HCT116 (cell line): ENCODE results near the gene FNBP1. TPM values are rescaled to one million over a fixed set of nuclear protein-coding genes. Genes with fewer than 3 reads are reported as not detected.

Experiments used
- ATAC-seq: fragments of 200-7000 bp; cut with Tn5 transposase; 2 replicates; pipeline ENCODE4 v1.9.1; 2020; ENCODE audit warnings: mild to moderate bottlenecking, moderate library complexity
- BruUV-seq: library from RNA; stranded (reverse); fragments of 400-500 nt; replicated peaks from 2 replicates; lab custom pipeline; 2021; lab: Mats Ljungman, UMichigan
- CTCF ChIA-PET: fragments of 300-600 bp; sonication (Branson Sonifier 250); formaldehyde crosslinking; loops from one replicate; lab custom pipeline; 2021; ENCODE audit warnings: antibody characterized with exemption; lab: Charles Lee
- POLR2A ChIA-PET: fragments of 300-600, 350-600 bp; sonication (Branson Sonifier 250); formaldehyde crosslinking; loops from one replicate; lab custom pipeline; 2021; ENCODE audit warnings: antibody characterized with exemption; lab: Charles Lee
- RAD21 ChIA-PET, 2 experiments: fragments of 300-600 bp; sonication (Branson Sonifier 250); formaldehyde crosslinking; loops; one replicate each; lab custom pipeline; 2023; ENCODE audit warnings: low total read pairs in 2 of 2; ENCODE audit not compliant: uncharacterized antibody in 2 of 2, unreplicated experiment in 2 of 2, low non-redundant PET in 1 of 2; lab: Charles Lee
- DNase-seq: peaks from one replicate; pipeline ENCODE4 v3.0.0-alpha.2; 2010; ENCODE audit warnings: low read depth, low spot score
- H2AFZ ChIP-seq: fragments of 200-600 bp; shearing (Covaris generic), sonication (generic); 2 replicates; pipeline ENCODE4 v1.6.1; 2017; ENCODE audit warnings: low read depth, mixed run types, mixed read lengths, antibody characterized with exemption, low read length; ENCODE audit not compliant: poor library complexity, severe bottlenecking
- H3K27ac ChIP-seq: 2 replicates; pipeline ENCODE4 v1.5.1; 2012; ENCODE audit warnings: low read depth, low read length
- H3K27me3 ChIP-seq: fragments of 200-600 bp; sonication (generic); 2 replicates; pipeline ENCODE4 v1.6.1; 2016; ENCODE audit warnings: mixed run types, low read length, mixed read lengths; ENCODE audit not compliant: insufficient read depth
- H3K36me3 ChIP-seq, 2 experiments: fragments of 200-500 bp in 1 of 2; fragments of 200-600 bp in 1 of 2; sonication (Bioruptor generic) in 1 of 2; sonication (generic) in 1 of 2; 2 replicates each; pipeline versions ENCODE4 v1.5.1 to v1.6.1; 2014 to 2016; ENCODE audit warnings: low read length in 2 of 2, inconsistent platforms in 1 of 2, mixed read lengths in 1 of 2, mixed run types in 1 of 2; ENCODE audit not compliant: insufficient read depth in 2 of 2, control insufficient read depth in 1 of 2
- H3K4me1 ChIP-seq, 2 experiments: fragments of 200-600 bp in 1 of 2; sonication (generic) in 1 of 2; 2 replicates each; pipeline versions ENCODE4 v1.5.1 to v1.6.1; 2012 to 2017; ENCODE audit warnings: low read length in 2 of 2, inconsistent platforms in 1 of 2, mild to moderate bottlenecking in 1 of 2, mixed read lengths in 1 of 2, mixed run types in 1 of 2, moderate library complexity in 1 of 2; ENCODE audit not compliant: insufficient read depth in 2 of 2, control insufficient read depth in 1 of 2
- H3K4me2 ChIP-seq: fragments of 200-600 bp; sonication (generic); 2 replicates; pipeline ENCODE4 v1.6.1; 2017; ENCODE audit warnings: mixed run types, low read length, mixed read lengths
- H3K4me3 ChIP-seq, 2 experiments: fragments of 200-600 bp in 1 of 2; sonication (generic) in 1 of 2; replicated peaks in 1 of 2; 2 replicates each; pipeline ENCODE4 v1.5.1; 2011 to 2016; ENCODE audit warnings: low read length in 2 of 2, control low read depth in 1 of 2, low read depth in 1 of 2, mild to moderate bottlenecking in 1 of 2, mixed read lengths in 1 of 2, mixed run types in 1 of 2
- H3K79me2 ChIP-seq: fragments of 200-600 bp; sonication (generic); 2 replicates; pipeline ENCODE4 v1.6.1; 2017; ENCODE audit warnings: mild to moderate bottlenecking, mixed run types, low read length, moderate library complexity, mixed read lengths; ENCODE audit not compliant: insufficient read depth
- H3K9ac ChIP-seq: fragments of 200-600 bp; sonication (generic); 2 replicates; pipeline ENCODE4 v1.6.1; 2016; ENCODE audit warnings: low read length, mixed read lengths
- H3K9me2 ChIP-seq: fragments of 200-600 bp; sonication (generic), shearing (Covaris generic); 2 replicates; pipeline ENCODE4 v1.6.1; 2017; ENCODE audit warnings: mixed run types, mild to moderate bottlenecking, moderate library complexity; ENCODE audit not compliant: insufficient read depth
- H3K9me3 ChIP-seq, 2 experiments: fragments of 200-500 bp in 1 of 2; fragments of 200-600 bp in 1 of 2; sonication (Bioruptor generic) in 1 of 2; sonication (generic) in 1 of 2; 2 replicates each; pipeline ENCODE4 v1.6.1; 2014 to 2017; ENCODE audit warnings: low read length in 2 of 2, mixed read lengths in 2 of 2, inconsistent platforms in 1 of 2, low read depth in 1 of 2, mild to moderate bottlenecking in 1 of 2, mixed run types in 1 of 2, moderate library complexity in 1 of 2; ENCODE audit not compliant: control insufficient read depth in 1 of 2, insufficient read depth in 1 of 2
- H4K20me1 ChIP-seq: fragments of 200-600 bp; sonication (generic), shearing (Covaris generic); 2 replicates; pipeline ENCODE4 v1.6.1; 2017; ENCODE audit warnings: mixed run types, mild to moderate bottlenecking, moderate library complexity; ENCODE audit not compliant: insufficient read depth
- CEBPB ChIP-seq: IDR thresholded peaks from 2 replicates; pipeline ENCODE4 v1.6.1; 2012; ENCODE audit warnings: low read depth
- ELF1 ChIP-seq: IDR thresholded peaks from 2 replicates; pipeline ENCODE4 v1.6.1; 2012; ENCODE audit warnings: low read depth, borderline replicate concordance
- JUND ChIP-seq: IDR thresholded peaks from 2 replicates; pipeline ENCODE4 v1.6.1; 2012
- MAX ChIP-seq: IDR thresholded peaks from 2 replicates; pipeline ENCODE4 v1.6.1; 2012
- POLR2AphosphoS5 ChIP-seq: IDR thresholded peaks from 2 replicates; pipeline ENCODE4 v1.6.1; 2011; ENCODE audit warnings: mild to moderate bottlenecking, low read depth, low read length, moderate library complexity
- RAD21 ChIP-seq: IDR thresholded peaks from 2 replicates; pipeline ENCODE4 v1.6.1; 2012; ENCODE audit warnings: low read depth, mild to moderate bottlenecking
- REST ChIP-seq: IDR thresholded peaks from 2 replicates; pipeline ENCODE4 v1.6.1; 2012; ENCODE audit warnings: low read depth
- SIN3A ChIP-seq: IDR thresholded peaks from 2 replicates; pipeline ENCODE4 v1.6.1; 2012; ENCODE audit warnings: low read depth
- SRF ChIP-seq: IDR thresholded peaks from 2 replicates; pipeline ENCODE4 v1.6.1; 2012; ENCODE audit warnings: low read depth
- ZBTB33 ChIP-seq: IDR thresholded peaks from 2 replicates; pipeline ENCODE4 v1.6.1; 2011; ENCODE audit warnings: mild to moderate bottlenecking, low read length, moderate library complexity; ENCODE audit not compliant: insufficient replicate concordance; ENCODE audit errors: extremely low read depth
- ZFX ChIP-seq: fragments of 450-650 bp; IDR thresholded peaks from 2 replicates; pipeline ENCODE4 v1.6.1; 2017
- ZNF274 ChIP-seq: fragments of 200-500 bp; sonication (Bioruptor generic); IDR thresholded peaks from 2 replicates; pipeline ENCODE4 v1.6.1; 2014; ENCODE audit warnings: mild to moderate bottlenecking, low read depth, low read length, inconsistent platforms
- intact Hi-C: fragments of 100-400 bp; cut with micrococcal nuclease; formaldehyde crosslinking; loops from 2 replicates; pipeline ENCODE4 v1.10.0; 2022
- total RNA-seq: library from RNA; stranded (reverse); gene quantifications from one replicate; pipeline ENCODE4 v1.2.1, GENCODE V29; 2021; ENCODE audit not compliant: unreplicated experiment

The FNBP1 gene
- total RNA-seq, 1 experiment from 2014 or later, result 25.0 TPM

- no peak for TF ChIP-seq POLR2AphosphoS5
- no peak for TF ChIP-seq ZBTB33
- no peak for TF ChIP-seq MAX
- no peak for TF ChIP-seq JUND
- TF ChIP-seq ZFX, result no peak
- TF ChIP-seq SRF, result no peak
- no peak for TF ChIP-seq CEBPB
- no peak for TF ChIP-seq ELF1
- TF ChIP-seq SIN3A, result no peak
- no peak for TF ChIP-seq REST
- TF ChIP-seq RAD21, result no peak
- no peak for TF ChIP-seq ZNF274
- TF ChIP-seq, all 23 proteins: peak for 0
- Histone ChIP-seq H3K36me3 (no peaks in the 10 kb centered on the region), H3K27me3 (no peaks in the 10 kb centered on the region), H3K9me2 (no peaks in the 10 kb centered on the region), H3K27ac (no peak overlapping the region), H3K9ac (no peak overlapping the region), H3K4me3 (no peak overlapping the region), H3K4me1 (0 out of 4 replicates have a peak, but pooled peaks cover 0 to 4% of the 10 kb centered on the region in 2 experiments), H2AFZ (no peak overlapping the region), H3K79me2 (no peaks in the 10 kb centered on the region), H4K20me1 (no peaks in the 10 kb centered on the region; the same call in 1 of the 2 replicates), H3K4me2 (no peak overlapping the region), H3K9me3 (no peaks in the 10 kb centered on the region)
- RAD21 ChIA-PET, result no interaction called here
- CTCF ChIA-PET, result no interaction called here
- ATAC-seq, result no peak
- POLR2A ChIA-PET, result no interaction called here
- BruUV-seq, result no TSS peak
- no peak for DNase-seq
- intact Hi-C loops, result no loop called here
These were observed 90.7 kb downstream of the FNBP1 start for GRCh38 chr9:129952337-129952736.
